ENCODE measurements around the gene MEOX1. TPM values are rescaled to one million over a fixed set of nuclear protein-coding genes. Genes with fewer than 3 reads are reported as not detected.
"Not testable (repeated sequence)": the region's sequence is repeated elsewhere in the genome, so short reads cannot be mapped to it uniquely, and the experiment has no call there.

The MEOX1 gene
- total RNA-seq, 1 donor from 2014 or later, result 0.21 TPM

DNA sequence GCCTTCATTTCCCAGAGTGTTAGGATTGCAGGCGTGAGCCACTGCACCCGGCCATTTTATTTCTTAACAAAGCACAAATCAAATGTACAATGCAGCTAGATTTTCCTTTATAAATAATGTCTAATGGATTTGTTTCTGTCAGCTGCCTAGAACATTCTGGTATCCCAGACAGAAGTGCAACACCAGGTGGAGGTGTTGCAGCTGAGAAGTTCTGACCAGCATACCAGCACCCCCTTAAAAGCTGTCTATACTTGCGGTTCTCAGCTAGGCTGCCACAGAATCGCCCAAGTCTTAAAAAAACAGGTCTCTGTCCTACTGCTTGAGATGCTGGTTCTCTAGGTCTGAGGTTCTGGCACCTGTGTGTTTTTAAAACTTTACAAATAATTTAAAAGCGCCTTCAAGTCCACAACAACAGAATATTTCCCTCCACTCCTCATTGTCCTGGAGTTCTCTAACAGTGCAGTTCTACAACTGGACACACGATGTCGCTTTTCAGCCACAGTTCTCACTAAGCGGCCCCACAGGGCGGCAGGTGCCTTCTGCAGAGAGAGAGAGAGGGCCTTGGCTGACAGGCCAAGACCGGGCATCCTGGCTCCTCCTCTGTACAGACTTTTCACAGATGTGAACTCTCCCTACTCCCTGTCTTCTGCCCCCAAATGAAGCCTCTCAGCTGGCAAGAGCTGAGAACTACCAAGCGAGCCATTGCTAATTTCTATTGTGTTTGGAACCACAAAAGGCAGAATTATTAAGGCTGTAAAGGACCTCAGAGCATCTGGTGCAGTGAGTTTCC is 32.6 kb upstream of the MEOX1 start:
- no peaks in the 10 kb centered on the region for H3K9me3 Mint-ChIP-seq
- intact Hi-C loops (cut with micrococcal nuclease), result loop anchor here (1.0 kb wide), 1 partner anchor 66 kb away; no protein-coding TSS in a partner anchor
- no peaks in the 10 kb centered on the region for H3K4me1 Mint-ChIP-seq
- peak; percentile 93 for DNase-seq
- H3K27ac Mint-ChIP-seq, result no peak overlapping the region
- peaks cover 8% of the 10 kb centered on the region for H3K27me3 Mint-ChIP-seq
- no peak overlapping the region for H3K4me3 Mint-ChIP-seq
- H3K36me3 Mint-ChIP-seq (ENCODE audit: low read depth), result no peaks in the 10 kb centered on the region

DNA sequence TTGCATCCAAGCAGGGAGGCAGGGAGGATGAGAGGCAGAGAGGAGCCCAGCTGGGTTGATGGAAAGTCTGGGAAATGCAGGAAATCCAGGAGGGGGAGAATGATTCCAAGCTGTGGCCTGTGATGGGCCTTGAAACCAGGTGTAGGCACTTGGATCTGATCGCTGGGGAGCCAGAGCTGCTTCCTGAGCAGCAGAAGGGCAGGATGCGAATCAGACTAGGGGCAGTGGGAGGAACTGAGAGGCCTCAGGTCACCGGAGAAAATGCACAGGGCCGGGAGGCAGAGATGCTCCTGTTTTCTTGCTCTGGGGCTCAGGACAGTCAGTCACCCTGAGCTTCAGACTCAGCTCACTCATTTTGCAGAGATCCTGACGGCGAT is 29.6 kb upstream of the MEOX1 start:
- intact Hi-C loops (cut with micrococcal nuclease), result no loop called here
- no peak for DNase-seq
- Mint-ChIP-seq H3K27ac (no peak overlapping the region), H3K27me3 (peaks cover 2% of the 10 kb centered on the region), H3K9me3 (no peaks in the 10 kb centered on the region), H3K4me1 (no peaks in the 10 kb centered on the region), H3K4me3 (no peak overlapping the region), H3K36me3 (ENCODE audit: low read depth) (no peaks in the 10 kb centered on the region)

- H3K4me1 Mint-ChIP-seq, result no peaks in the 10 kb centered on the region
- H3K27me3 Mint-ChIP-seq, result peaks cover 2% of the 10 kb centered on the region
- intact Hi-C loops (cut with micrococcal nuclease), result no loop called here
Measured at GRCh38 chr17:43690624-43691316, 29.0 kb upstream of the MEOX1 start.

DNA sequence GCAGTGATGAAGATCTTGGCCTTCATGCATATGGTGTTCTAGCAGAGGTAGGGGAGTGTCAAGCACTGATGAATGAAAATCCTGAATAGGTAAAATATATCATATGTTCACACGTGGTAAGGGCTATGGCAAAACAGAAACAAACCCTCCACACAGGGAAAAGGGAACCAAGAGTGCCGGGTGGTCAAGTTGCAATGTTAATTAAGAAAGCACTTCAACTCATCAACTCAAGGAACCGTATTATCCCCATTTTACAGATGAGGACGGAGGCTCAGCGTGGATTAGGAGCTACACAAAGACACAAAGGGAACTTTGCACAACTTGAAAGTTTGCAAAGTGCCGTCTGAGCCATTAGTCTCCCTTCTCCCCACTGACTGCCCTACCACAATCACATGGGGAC is 28.1 kb upstream of the MEOX1 start:
- Mint-ChIP-seq H3K4me1 (no peaks in the 10 kb centered on the region), H3K27me3 (peaks cover 2% of the 10 kb centered on the region), H3K9me3 (no peaks in the 10 kb centered on the region), H3K27ac (no peak overlapping the region), H3K4me3 (no peak overlapping the region), H3K36me3 (ENCODE audit: low read depth) (no peaks in the 10 kb centered on the region)
- no peak for DNase-seq
- intact Hi-C loops (cut with micrococcal nuclease), result no loop called here

More at GRCh38 chr17:43690624-43691316, 29.0 kb upstream of the MEOX1 start:
- no peak overlapping the region for H3K4me3 Mint-ChIP-seq
- no peak for DNase-seq
- H3K9me3 Mint-ChIP-seq, result no peaks in the 10 kb centered on the region
- no peak overlapping the region for H3K27ac Mint-ChIP-seq
- no peaks in the 10 kb centered on the region for H3K36me3 Mint-ChIP-seq (ENCODE audit: low read depth)

DNA sequence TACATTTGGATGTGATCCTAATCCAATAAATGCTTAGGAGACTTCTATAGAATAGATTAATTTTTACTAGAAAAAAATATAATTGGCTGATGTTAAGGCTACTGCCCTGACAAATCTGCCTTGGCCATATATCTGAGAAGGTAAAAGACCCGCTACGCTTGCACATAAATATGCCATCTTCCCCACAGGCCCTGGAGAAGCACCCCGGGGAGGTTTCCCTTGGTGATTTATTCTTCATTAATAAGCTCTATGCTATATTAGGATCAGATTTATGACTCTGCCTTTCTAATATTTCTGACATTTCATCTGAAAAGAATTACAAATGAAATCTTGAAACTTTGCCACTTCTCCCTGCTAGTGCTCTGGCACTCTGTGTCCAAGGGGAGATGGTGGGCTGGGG is 27.4 kb upstream of the MEOX1 start:
- no peaks in the 10 kb centered on the region for H3K9me3 Mint-ChIP-seq
- no peak overlapping the region for H3K27ac Mint-ChIP-seq
- DNase-seq, result no peak
- intact Hi-C loops (cut with micrococcal nuclease), result no loop called here
- H3K4me3 Mint-ChIP-seq, result no peak overlapping the region
- H3K4me1 Mint-ChIP-seq, result no peaks in the 10 kb centered on the region
- no peaks in the 10 kb centered on the region for H3K36me3 Mint-ChIP-seq (ENCODE audit: low read depth)
- H3K27me3 Mint-ChIP-seq, result peaks cover 2% of the 10 kb centered on the region

DNA sequence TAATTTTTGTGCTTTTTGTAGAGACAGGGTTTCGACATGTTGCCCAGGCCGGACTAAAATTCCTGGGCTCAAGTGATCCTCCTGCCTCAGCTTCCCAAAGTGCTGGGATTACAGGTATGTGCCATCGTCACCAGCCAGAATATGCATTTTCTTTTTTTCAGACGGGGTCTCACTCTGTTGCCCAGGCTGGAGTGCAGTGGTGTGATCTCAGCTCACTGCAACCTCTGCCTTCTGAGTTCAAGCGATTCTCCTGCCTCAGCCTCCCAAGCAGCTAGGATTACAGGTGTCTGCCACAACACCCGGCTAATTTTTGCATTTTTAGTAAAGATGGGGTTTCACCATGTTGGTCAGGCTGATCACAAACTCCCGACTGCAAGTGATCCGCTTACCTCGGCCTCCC is 25.2 kb upstream of the MEOX1 start:
- H3K4me3 Mint-ChIP-seq; H3K27me3 Mint-ChIP-seq; DNase-seq; H3K27ac Mint-ChIP-seq; H3K4me1 Mint-ChIP-seq; H3K36me3 Mint-ChIP-seq (ENCODE audit: low read depth); intact Hi-C loops (cut with micrococcal nuclease); H3K9me3 Mint-ChIP-seq: not testable (repeated sequence)

DNA sequence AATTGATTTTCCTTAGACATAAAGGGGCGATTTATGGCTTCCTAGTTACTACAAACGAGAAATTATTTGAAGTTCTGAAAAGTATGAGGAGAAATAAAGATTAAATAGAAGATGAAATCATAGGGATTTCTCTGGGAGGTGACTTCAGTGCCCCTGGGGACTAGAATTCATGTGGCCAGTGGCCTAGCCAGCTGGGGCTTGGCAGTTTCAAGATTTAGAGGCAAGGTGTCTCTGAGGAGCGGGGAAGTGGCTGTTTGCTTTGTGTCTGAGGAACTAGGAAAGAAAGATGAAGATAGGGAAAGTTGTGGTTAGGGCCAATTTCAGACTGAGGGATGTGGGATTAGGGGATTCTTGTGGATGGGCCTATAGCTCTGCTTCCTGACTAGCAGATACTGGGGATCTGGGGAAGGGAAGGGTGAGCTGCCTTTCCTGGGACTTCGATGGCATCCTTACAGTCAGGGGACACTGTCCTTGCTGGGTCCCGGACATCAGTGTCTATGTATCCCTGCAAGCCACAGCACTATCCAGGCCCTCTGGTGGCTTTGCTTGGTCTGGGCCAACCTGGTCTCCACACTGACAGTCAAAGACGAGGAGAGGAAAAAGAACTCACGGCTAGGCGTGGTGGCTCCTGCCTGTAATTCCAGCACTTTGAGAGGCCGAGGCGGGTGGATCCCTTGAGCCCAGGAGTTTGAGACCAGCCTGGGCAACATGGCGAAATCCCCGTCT is 22.4 kb upstream of the MEOX1 start:
- H3K36me3 Mint-ChIP-seq (ENCODE audit: low read depth), result no peaks in the 10 kb centered on the region
- no peak overlapping the region for H3K27ac Mint-ChIP-seq
- no peak for DNase-seq
- intact Hi-C loops (cut with micrococcal nuclease), result no loop called here
- peaks cover 13% of the 10 kb centered on the region for H3K27me3 Mint-ChIP-seq
- H3K4me1 Mint-ChIP-seq, result no peaks in the 10 kb centered on the region
- H3K9me3 Mint-ChIP-seq, result no peaks in the 10 kb centered on the region
- H3K4me3 Mint-ChIP-seq, result no peak overlapping the region

DNA sequence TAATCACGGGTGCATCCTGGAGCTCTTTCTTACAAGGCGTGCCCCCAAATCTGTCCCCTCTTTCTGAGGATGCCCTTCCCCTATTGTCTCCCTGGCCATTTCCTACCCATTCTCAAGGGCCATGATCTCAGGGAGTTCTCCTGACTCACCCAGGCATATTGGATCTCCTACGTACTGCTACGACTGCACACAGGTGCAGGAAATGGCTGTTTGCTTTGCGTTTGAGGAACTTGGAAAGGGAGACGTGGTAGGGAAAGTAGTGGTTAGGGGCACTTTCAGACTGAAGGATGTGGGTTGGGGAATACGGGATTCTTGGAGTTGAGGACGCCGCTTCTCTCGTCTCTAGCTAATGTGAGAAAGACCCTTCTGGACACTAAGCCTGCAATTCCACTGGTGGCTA is 18.7 kb upstream of the MEOX1 start:
- H3K9me3 Mint-ChIP-seq, result no peaks in the 10 kb centered on the region
- peaks cover 21% of the 10 kb centered on the region for H3K27me3 Mint-ChIP-seq
- DNase-seq, result no peak
- no peak overlapping the region for H3K4me3 Mint-ChIP-seq
- H3K27ac Mint-ChIP-seq, result no peak overlapping the region
- H3K4me1 Mint-ChIP-seq, result peaks cover 13% of the 10 kb centered on the region
- intact Hi-C loops (cut with micrococcal nuclease), result no loop called here
- no peaks in the 10 kb centered on the region for H3K36me3 Mint-ChIP-seq (ENCODE audit: low read depth)

GRCh38 chr17:43679911-43680310 is 18.2 kb upstream of the MEOX1 start:
- Mint-ChIP-seq H3K27ac (no peak overlapping the region), H3K4me3 (no peak overlapping the region), H3K9me3 (no peaks in the 10 kb centered on the region), H3K27me3 (peaks cover 23% of the 10 kb centered on the region), H3K4me1 (peaks cover 13% of the 10 kb centered on the region), H3K36me3 (ENCODE audit: low read depth) (no peaks in the 10 kb centered on the region)
- no peak for DNase-seq
- intact Hi-C loops (cut with micrococcal nuclease), result no loop called here

DNA sequence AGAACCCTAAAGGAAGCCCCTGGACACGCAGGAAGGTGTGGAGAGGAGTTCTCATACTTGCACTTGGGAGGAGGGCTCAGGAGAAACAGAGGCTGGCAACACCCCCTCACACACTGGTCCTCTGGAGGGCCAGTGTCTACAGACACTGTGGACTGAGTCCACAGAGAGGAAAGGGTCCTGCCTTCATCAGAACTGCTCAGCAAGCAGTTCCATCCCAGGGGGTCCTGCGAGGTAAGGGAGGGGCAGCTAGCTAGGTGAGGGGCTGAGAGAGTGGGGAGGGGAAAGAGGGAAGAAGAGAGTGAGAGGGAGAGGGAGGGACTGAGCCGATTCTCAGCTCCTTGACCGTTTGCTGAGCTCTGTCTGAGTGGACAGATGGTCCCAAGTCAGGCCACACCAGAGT is 17.7 kb upstream of the MEOX1 start:
- Mint-ChIP-seq H3K4me3 (no peak overlapping the region), H3K4me1 (peaks cover 13% of the 10 kb centered on the region), H3K9me3 (no peaks in the 10 kb centered on the region), H3K27me3 (peaks cover 23% of the 10 kb centered on the region), H3K36me3 (ENCODE audit: low read depth) (no peaks in the 10 kb centered on the region), H3K27ac (no peak overlapping the region)
- DNase-seq, result no peak
- intact Hi-C loops (cut with micrococcal nuclease), result no loop called here

DNA sequence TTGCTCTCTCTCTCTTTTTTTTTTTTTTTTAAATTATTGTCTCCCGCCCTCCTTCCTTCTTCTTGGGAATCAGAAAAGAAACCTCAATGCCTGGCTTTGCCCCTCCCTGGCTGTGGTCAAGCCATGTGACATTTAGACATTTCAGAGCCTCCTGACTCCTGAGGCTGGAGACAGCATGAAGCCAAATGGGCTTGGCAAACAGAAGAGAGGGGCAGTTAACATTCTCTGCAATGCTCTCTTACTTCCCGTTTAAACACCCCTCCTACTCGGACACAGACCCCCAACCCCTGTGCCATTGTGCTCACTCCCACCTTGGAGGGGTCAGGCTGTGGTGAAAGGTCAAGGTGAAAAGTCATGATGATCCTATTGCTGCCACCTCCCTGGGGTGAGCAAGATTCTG is 14.7 kb upstream of the MEOX1 start:
- Mint-ChIP-seq H3K27me3 (peaks cover 22% of the 10 kb centered on the region), H3K36me3 (ENCODE audit: low read depth) (no peaks in the 10 kb centered on the region), H3K4me3 (no peak overlapping the region), H3K27ac (no peak overlapping the region), H3K9me3 (no peaks in the 10 kb centered on the region), H3K4me1 (peaks cover 17% of the 10 kb centered on the region)
- no peak for DNase-seq
- intact Hi-C loops (cut with micrococcal nuclease), result no loop called here

DNA sequence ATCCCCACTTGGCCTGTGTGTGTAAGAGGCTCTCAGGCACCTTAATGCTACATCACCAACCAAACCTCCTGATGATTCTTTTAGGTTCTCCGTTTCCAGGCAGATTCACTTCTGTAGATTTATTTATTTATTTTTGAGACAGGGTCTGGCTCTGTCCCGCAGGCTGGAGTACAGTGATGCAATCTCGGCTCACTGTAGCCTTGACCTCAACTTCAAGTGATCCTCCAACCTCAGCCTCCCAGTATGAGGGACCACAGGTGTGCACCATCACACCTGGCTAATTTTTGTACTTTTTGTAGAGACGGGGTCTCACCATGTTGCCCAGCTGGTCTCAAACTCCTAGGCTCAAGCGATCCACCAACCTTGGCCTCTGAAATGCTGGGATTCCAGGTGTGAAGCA is 12.7 kb upstream of the MEOX1 start:
- Mint-ChIP-seq H3K36me3 (ENCODE audit: low read depth) (no peaks in the 10 kb centered on the region), H3K4me1 (peaks cover 22% of the 10 kb centered on the region), H3K4me3 (no peak overlapping the region), H3K27me3 (peaks cover 13% of the 10 kb centered on the region), H3K9me3 (no peaks in the 10 kb centered on the region), H3K27ac (no peak overlapping the region)
- intact Hi-C loops (cut with micrococcal nuclease), result loop anchor here (1.0 kb wide), 1 partner anchor 98 kb away; no protein-coding TSS in a partner anchor
- DNase-seq, result no peak

- Mint-ChIP-seq H3K27ac (no peak overlapping the region), H3K36me3 (ENCODE audit: low read depth) (no peaks in the 10 kb centered on the region), H3K9me3 (no peaks in the 10 kb centered on the region), H3K27me3 (peaks cover 10% of the 10 kb centered on the region), H3K4me3 (no peak overlapping the region), H3K4me1 (peaks cover 22% of the 10 kb centered on the region)
- intact Hi-C loops (cut with micrococcal nuclease), result loop anchor here (1.0 kb wide), 1 partner anchor 97 kb away; no protein-coding TSS in a partner anchor
- DNase-seq, result peak; percentile 92
Measured at GRCh38 chr17:43673516-43674323, 12.0 kb upstream of the MEOX1 start.

Measured in activated CD4-positive, alpha-beta T cell treated with anti-CD3 and anti-CD28 coated beads, Interleukin-2, amount 10 ng/mL, durations not matched to agents 24 days and 14 days (primary cell).